ENCODE results near the gene VTI1A. TPM values are rescaled to one million over a fixed set of nuclear protein-coding genes. Genes with fewer than 3 reads are reported as not detected.

The VTI1A gene
- total and polyA plus RNA-seq, 2 of the 8 experiments (the other 6 are each of a cell fraction or from before 2014, with no cell fraction given), result 6.0 to 20.0 TPM

- no peak overlapping the region for H3K4ac ChIP-seq (replicated peaks; ENCODE audit: insufficient read length, low read depth, low read length)
- H2BK5ac ChIP-seq (ENCODE audit: low read depth, low read length), result no peak overlapping the region
- H3K4me2 ChIP-seq (ENCODE audit: insufficient read depth in 1 of 2, low read depth in 2 of 2, low read length in 2 of 2), result no peak overlapping the region
- peak overlapping the region in 1 of 4 experiments; percentile 43; a peak in 1 of 7 replicates for H3K9ac ChIP-seq (replicated peaks in 1 of 4; ENCODE audit: extremely low read depth in 1 of 4, low read depth in 3 of 4, low read length in 3 of 4)
- no peak overlapping the region for H4K91ac ChIP-seq (replicated peaks; ENCODE audit: insufficient read length, low read length)
- FAIRE-seq (no peak), DNase-seq (ENCODE audit: low read depth in 1 of 2, low spot score in 2 of 2) (no peak)
- POLR2A ChIA-PET (ENCODE audit: partially characterized antibody), result no interaction called here
- no peak overlapping the region for H2AK5ac ChIP-seq (ENCODE audit: low read depth, low read length)
- no peaks in the 10 kb centered on the region for H3K79me2 ChIP-seq (ENCODE audit: control insufficient read depth in 1 of 2, insufficient read depth in 2 of 2, low read length in 2 of 2)
- no peaks in the 10 kb centered on the region for H3K9me3 ChIP-seq (ENCODE audit: insufficient read depth in 2 of 2, low read depth in 1 of 2, low read length in 1 of 2)
- H3K23me2 ChIP-seq (ENCODE audit: low read depth, low read length), result no peaks in the 10 kb centered on the region; the same call in 1 of the 2 replicates
- no peak overlapping the region for H2BK20ac ChIP-seq (ENCODE audit: low read length)
- no peaks in the 10 kb centered on the region for H3K27me3 ChIP-seq (replicated peaks in 1 of 4; ENCODE audit: control insufficient read depth in 3 of 4, extremely low read depth in 1 of 4, insufficient read depth in 3 of 4, low read length in 3 of 4)
- no peaks in the 10 kb centered on the region for H4K20me1 ChIP-seq (replicated peaks in 1 of 2; ENCODE audit: control insufficient read depth in 1 of 2, insufficient read depth in 2 of 2, low read length in 2 of 2)
- H3K4me3 ChIP-seq (ENCODE audit: extremely low read depth in 1 of 4, insufficient read depth in 2 of 4, low read depth in 3 of 4, low read length in 4 of 4), result no peak overlapping the region
- CTCF ChIA-PET (ENCODE audit: partially characterized antibody), result no interaction called here
- no peak overlapping the region for H4K8ac ChIP-seq (ENCODE audit: extremely low read depth, insufficient read depth, low read length)
- no peaks in the 10 kb centered on the region for H3K79me1 ChIP-seq (ENCODE audit: low read depth, low read length)
- peaks cover 3 to 60% (median 20%) of the 10 kb centered on the region in 4 experiments; a peak in 7 of 8 replicates for H3K36me3 ChIP-seq (ENCODE audit: control insufficient read depth in 2 of 4, insufficient read depth in 4 of 4, low read length in 3 of 4)
- H2BK120ac ChIP-seq (replicated peaks; ENCODE audit: low read depth, low read length), result no peak overlapping the region
- H3K4me1 ChIP-seq (replicated peaks in 1 of 4; ENCODE audit: control insufficient read depth in 3 of 4, insufficient read depth in 4 of 4, low read length in 3 of 4), result no peaks in the 10 kb centered on the region
- H3K18ac ChIP-seq (ENCODE audit: extremely low read depth, low read length), result no peak overlapping the region
- no peak overlapping the region for H2AFZ ChIP-seq (ENCODE audit: low read length)
- H2BK12ac ChIP-seq (ENCODE audit: low read depth, low read length), result no peak overlapping the region
- 93% methylated on average over 4 of the region's 4 CpGs; no CpG with 5 or more reads in 1 of the 2 experiments for WGBS, 2 experiments (ENCODE audit: extremely low coverage in 1 of 2, insufficient coverage in 1 of 2, insufficient read length in 1 of 2, insufficient replicate concordance in 2 of 2, low coverage in 1 of 2, low lambda C conversion rate in 2 of 2, missing lambda C conversion rate in 1 of 2)
- no peak overlapping the region for H3K27ac ChIP-seq (ENCODE audit: low read depth, low read length)
- H2BK15ac ChIP-seq (ENCODE audit: low read length), result no peak overlapping the region
- H3K23ac ChIP-seq (ENCODE audit: insufficient read length), result no peak overlapping the region
- no peak overlapping the region for H4K5ac ChIP-seq (ENCODE audit: insufficient read length, low read depth, low read length)
- H3K14ac ChIP-seq (ENCODE audit: insufficient read length), result no peak overlapping the region
- no peak overlapping the region for H3K56ac ChIP-seq (replicated peaks; ENCODE audit: insufficient read length, low read depth, low read length)
- TF ChIP-seq CREB1 (IDR thresholded peaks at IDR 0.05), result no peak
- no peak for TF ChIP-seq NANOG (IDR thresholded peaks at IDR 0.05; ENCODE audit: insufficient read depth, low read depth, low read length, poor library complexity, severe bottlenecking)
- TF ChIP-seq CTBP2 (IDR thresholded peaks at IDR 0.05; ENCODE audit: borderline replicate concordance, insufficient read depth, insufficient read length, low read length), result no peak
- no peak for TF ChIP-seq RBBP5 (IDR thresholded peaks at IDR 0.05; ENCODE audit: borderline replicate concordance, low read depth, low read length)
- TF ChIP-seq EZH2 (IDR thresholded peaks at IDR 0.05; ENCODE audit: low read depth, low read length, severe bottlenecking), result no peak
- TF ChIP-seq RNF2 (IDR thresholded peaks at IDR 0.05; ENCODE audit: borderline replicate concordance, low read depth, low read length, missing control alignments, poor library complexity, severe bottlenecking), result no peak
- TF ChIP-seq POLR2AphosphoS5 (IDR thresholded peaks at IDR 0.05; ENCODE audit: low read depth, low read length), result no peak
- TF ChIP-seq EGR1 (IDR thresholded peaks at IDR 0.05; ENCODE audit: borderline replicate concordance, low read depth, low read length), result no peak
- TF ChIP-seq BRCA1 (IDR thresholded peaks at IDR 0.05; ENCODE audit: low read depth, low read length), result no peak
- TF ChIP-seq TAF1 (IDR thresholded peaks at IDR 0.05; ENCODE audit: low read depth, low read length), result no peak
- no peak for TF ChIP-seq MAFK (IDR thresholded peaks at IDR 0.05; ENCODE audit: low read depth, low read length)
- no peak for TF ChIP-seq KDM4A (IDR thresholded peaks at IDR 0.05; ENCODE audit: low read depth, low read length, severe bottlenecking)
- no peak for TF ChIP-seq SIX5 (IDR thresholded peaks at IDR 0.05; ENCODE audit: low read depth, low read length)
- TF ChIP-seq NRF1 (IDR thresholded peaks at IDR 0.05; ENCODE audit: low read depth, low read length), result no peak
- no peak for TF ChIP-seq SP2 (IDR thresholded peaks at IDR 0.05; ENCODE audit: low read length)
Observed at GRCh38 chr10:112438356-112438755, 8.7 kb upstream of the VTI1A start.
